ENCODE data around the gene TIMM13. TPM values are rescaled to one million over a fixed set of nuclear protein-coding genes. Genes with fewer than 3 reads are reported as not detected.

TIMM13 gene
- total RNA-seq, 1 donor from 2014 or later = 73.7 TPM

- no peak for DNase-seq (ENCODE audit: low read depth)
Observed at GRCh38 chr19:2455851-2456570, 28.6 kb upstream of the TIMM13 start.

GRCh38 chr19:2454962-2455850, 27.8 kb upstream of the TIMM13 start:
- DNase-seq (ENCODE audit: low read depth) = no peak

GRCh38 chr19:2454199-2454961, 27.0 kb upstream of the TIMM13 start:
- DNase-seq (ENCODE audit: low read depth) = no peak

GRCh38 chr19:2453431-2454025, 26.1 kb upstream of the TIMM13 start:
- peak; percentile 21 for DNase-seq (ENCODE audit: low read depth)

GRCh38 chr19:2451741-2452140, 24.4 kb upstream of the TIMM13 start:
- no peak for DNase-seq (ENCODE audit: low read depth)

- DNase-seq (ENCODE audit: low read depth) = no peak
Observed at GRCh38 chr19:2451138-2451537, 23.8 kb upstream of the TIMM13 start.

- DNase-seq (ENCODE audit: low read depth) = peak; percentile 63
Observed at GRCh38 chr19:2449019-2449418, 21.6 kb upstream of the TIMM13 start.

GRCh38 chr19:2446381-2446780, 19.0 kb upstream of the TIMM13 start:
- DNase-seq (ENCODE audit: low read depth) = peak; percentile 100

GRCh38 chr19:2444251-2445002, 17.0 kb upstream of the TIMM13 start:
- DNase-seq (ENCODE audit: low read depth) = no peak

- DNase-seq (ENCODE audit: low read depth) = peak; percentile 86
Observed at GRCh38 chr19:2443785-2444182, 16.4 kb upstream of the TIMM13 start.

GRCh38 chr19:2443116-2443784, 15.9 kb upstream of the TIMM13 start:
- DNase-seq (ENCODE audit: low read depth) = no peak

GRCh38 chr19:2441096-2441752, 13.8 kb upstream of the TIMM13 start:
- no peak for DNase-seq (ENCODE audit: low read depth)

- DNase-seq (ENCODE audit: low read depth) = no peak
Observed at GRCh38 chr19:2440515-2440914, 13.1 kb upstream of the TIMM13 start.

- no peak for DNase-seq (ENCODE audit: low read depth)
Observed at GRCh38 chr19:2438178-2438577, 10.8 kb upstream of the TIMM13 start.

- DNase-seq (ENCODE audit: low read depth) = no peak
Observed at GRCh38 chr19:2436926-2437325, 9.5 kb upstream of the TIMM13 start.

GRCh38 chr19:2436384-2436783, 9.0 kb upstream of the TIMM13 start:
- DNase-seq (ENCODE audit: low read depth) = no peak

- no peak for DNase-seq (ENCODE audit: low read depth)
Observed at GRCh38 chr19:2434721-2435265, 7.4 kb upstream of the TIMM13 start.

- DNase-seq (ENCODE audit: low read depth) = no peak
Observed at GRCh38 chr19:2434267-2434666, 6.9 kb upstream of the TIMM13 start.

- DNase-seq (ENCODE audit: low read depth) = no peak
Observed at GRCh38 chr19:2433854-2434253, 6.5 kb upstream of the TIMM13 start.
